ENCODE data around the gene LEMD2. TPM values are rescaled to one million over a fixed set of nuclear protein-coding genes. Genes with fewer than 3 reads are reported as not detected.

The LEMD2 gene
- polyA plus RNA-seq, 1 of the 3 experiments (the other 2 are of a cell fraction), result 56.5 TPM

DNA sequence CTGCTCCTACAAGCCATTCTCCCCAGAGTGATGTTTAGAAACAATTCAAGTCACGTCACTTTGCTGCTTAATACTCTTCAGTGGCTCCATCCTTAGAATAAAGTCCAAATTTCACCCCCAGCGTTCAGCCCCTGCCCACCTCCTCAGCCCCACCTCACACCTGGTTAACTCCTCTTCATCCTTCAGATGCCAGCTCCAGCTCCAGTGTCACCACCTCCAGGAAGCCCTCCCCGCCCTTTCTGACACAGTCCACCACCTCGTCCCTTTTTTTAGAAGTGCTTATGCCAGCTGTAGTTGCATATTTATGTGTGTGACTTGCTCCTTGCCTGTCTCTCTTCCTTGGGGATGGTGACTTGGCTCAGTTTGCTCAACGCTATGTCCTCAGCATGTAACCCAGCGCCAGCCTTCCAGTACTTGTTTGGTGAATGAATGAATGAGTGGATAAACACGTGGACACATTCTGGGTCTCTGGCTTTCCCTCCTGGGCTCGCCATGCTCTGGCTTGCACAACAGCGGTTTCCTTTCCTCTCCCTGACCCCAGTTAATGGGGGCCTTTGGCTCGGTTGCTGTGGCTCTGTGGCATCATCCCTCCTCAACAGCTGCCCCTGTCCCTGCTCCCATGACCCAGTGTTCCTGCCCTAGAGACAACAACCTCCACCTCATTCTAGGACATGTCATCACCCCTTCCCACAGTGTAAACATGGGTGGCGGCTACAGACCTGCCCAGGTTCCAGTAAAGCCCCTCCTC is 38.5 kb downstream of the LEMD2 start:
- WGBS (ENCODE audit: low lambda C conversion rate), result 66% methylated on average over 10 of the region's 11 CpGs
- H3K4me1 ChIP-seq (ENCODE audit: control insufficient read depth in 1 of 2, insufficient read depth in 2 of 2, low read depth in 1 of 2, low read length in 1 of 2), result peaks cover 14 to 34% of the 10 kb centered on the region in 2 experiments; a peak in 3 of 4 replicates
- no peaks in the 10 kb centered on the region for H3K36me3 ChIP-seq (replicated peaks in 1 of 2; ENCODE audit: control insufficient read depth in 1 of 2, insufficient read depth in 2 of 2, low read length in 1 of 2)
- H3K9ac ChIP-seq, result no peak overlapping the region
- no peak for DNase-seq
- no peaks in the 10 kb centered on the region for H3F3A ChIP-seq (replicated peaks; ENCODE audit: insufficient read depth)
- no peak overlapping the region for H3K27ac ChIP-seq (ENCODE audit: low read depth in 2 of 2, low read length in 1 of 2)
- ChIA-PET POLR2A (no interaction called here), CTCF (interaction anchor here (1.1 to 9.2 kb wide), 9 partner anchors 11 to 405 kb away, joined by 3 to 116 read pairs (median 5); partner anchors contain the start of gene UQCC2)
- no peak overlapping the region for H3K4me3 ChIP-seq (ENCODE audit: low read depth in 2 of 2, low read length in 1 of 2)
- no peak for TF ChIP-seq GATA2 (CRISPR knock-in tag; IDR thresholded peaks at IDR 0.05)
- no peak for TF ChIP-seq MAX (IDR thresholded peaks at IDR 0.05; ENCODE audit: low read depth)
- TF ChIP-seq ELF1 (IDR thresholded peaks at IDR 0.05), result no peak
- TF ChIP-seq FOXJ3 (CRISPR knock-in tag; IDR thresholded peaks at IDR 0.05), result no peak
- TF ChIP-seq, protein P1, sequence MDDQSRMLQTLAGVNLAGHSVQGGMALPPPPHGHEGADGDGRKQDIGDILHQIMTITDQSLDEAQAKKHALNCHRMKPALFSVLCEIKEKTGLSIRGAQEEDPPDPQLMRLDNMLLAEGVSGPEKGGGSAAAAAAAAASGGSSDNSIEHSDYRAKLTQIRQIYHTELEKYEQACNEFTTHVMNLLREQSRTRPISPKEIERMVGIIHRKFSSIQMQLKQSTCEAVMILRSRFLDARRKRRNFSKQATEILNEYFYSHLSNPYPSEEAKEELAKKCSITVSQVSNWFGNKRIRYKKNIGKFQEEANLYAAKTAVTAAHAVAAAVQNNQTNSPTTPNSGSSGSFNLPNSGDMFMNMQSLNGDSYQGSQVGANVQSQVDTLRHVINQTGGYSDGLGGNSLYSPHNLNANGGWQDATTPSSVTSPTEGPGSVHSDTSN (IDR thresholded peaks at IDR 0.05), result no peak
- no peak for TF ChIP-seq FOXM1 (IDR thresholded peaks at IDR 0.05; ENCODE audit: low read depth)
- TF ChIP-seq SIN3A (IDR thresholded peaks at IDR 0.05; ENCODE audit: borderline replicate concordance, low read depth, low read length), result no peak
- TF ChIP-seq JUND (IDR thresholded peaks at IDR 0.05), result no peak
- no peak for TF ChIP-seq EZH2phosphoT487 (IDR thresholded peaks at IDR 0.05; ENCODE audit: borderline replicate concordance, low read depth)
- TF ChIP-seq ZBTB33 (IDR thresholded peaks at IDR 0.05; ENCODE audit: borderline replicate concordance, low read depth), result no peak
- no peak for TF ChIP-seq IRF3 (IDR thresholded peaks at IDR 0.05; ENCODE audit: low read depth, low read length)
- no peak for TF ChIP-seq GABPA (IDR thresholded peaks at IDR 0.05; ENCODE audit: low read depth)
- no peak for TF ChIP-seq RXRA (IDR thresholded peaks at IDR 0.05; ENCODE audit: borderline replicate concordance, low read depth)
- TF ChIP-seq, protein P2, sequence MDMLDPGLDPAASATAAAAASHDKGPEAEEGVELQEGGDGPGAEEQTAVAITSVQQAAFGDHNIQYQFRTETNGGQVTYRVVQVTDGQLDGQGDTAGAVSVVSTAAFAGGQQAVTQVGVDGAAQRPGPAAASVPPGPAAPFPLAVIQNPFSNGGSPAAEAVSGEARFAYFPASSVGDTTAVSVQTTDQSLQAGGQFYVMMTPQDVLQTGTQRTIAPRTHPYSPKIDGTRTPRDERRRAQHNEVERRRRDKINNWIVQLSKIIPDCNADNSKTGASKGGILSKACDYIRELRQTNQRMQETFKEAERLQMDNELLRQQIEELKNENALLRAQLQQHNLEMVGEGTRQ (IDR thresholded peaks at IDR 0.05; ENCODE audit: borderline replicate concordance, low read depth, low read length), result no peak
- no peak for TF ChIP-seq REST (IDR thresholded peaks at IDR 0.05; ENCODE audit: low read depth, low read length)
- no peak for TF ChIP-seq MEF2A (IDR thresholded peaks at IDR 0.05; ENCODE audit: borderline replicate concordance, low read depth)
- TF ChIP-seq YY1 (IDR thresholded peaks at IDR 0.05; ENCODE audit: low read depth), result no peak
- no peak for TF ChIP-seq CHD2 (IDR thresholded peaks at IDR 0.05; ENCODE audit: low read length, partially characterized antibody)
- TF ChIP-seq NFIC (IDR thresholded peaks at IDR 0.05; ENCODE audit: borderline replicate concordance), result no peak
- no peak for TF ChIP-seq RCOR1 (IDR thresholded peaks at IDR 0.05; ENCODE audit: low read length)
- H3K79me2 ChIP-seq (ENCODE audit: insufficient read depth), result no peaks in the 10 kb centered on the region
- H3K9me3 ChIP-seq, result no peaks in the 10 kb centered on the region
- H4K20me1 ChIP-seq (ENCODE audit: insufficient read depth), result no peaks in the 10 kb centered on the region
- H3K9me2 ChIP-seq, result no peaks in the 10 kb centered on the region
- no peak overlapping the region for H2AFZ ChIP-seq (ENCODE audit: low read depth)
- no peak overlapping the region for H3K4me2 ChIP-seq
- H3K27me3 ChIP-seq (ENCODE audit: insufficient read depth), result no peaks in the 10 kb centered on the region
